Astrocyte (in vitro differentiated cells and primary cell): ENCODE data around the gene ATP1A1. TPM values are rescaled to one million over a fixed set of nuclear protein-coding genes. Genes with fewer than 3 reads are reported as not detected.

Experiments used
- DNase-seq: peaks from one replicate; pipeline ENCODE4 v3.0.0-alpha.2; 2010; ENCODE audit warnings: low read depth
- FAIRE-seq: peaks from 2 replicates; lab custom pipeline; 2011; peaks lifted over from hg19 to GRCh38; lab: Jason Lieb, UNC
- H2AFZ ChIP-seq: 2 replicates; pipeline ENCODE4 v1.6.0; 2012; ENCODE audit warnings: low read depth, low read length, inconsistent platforms
- H3K27ac ChIP-seq: 2 replicates; pipeline ENCODE4 v1.5.1; 2011; ENCODE audit warnings: low read depth, low read length, inconsistent platforms
- H3K27me3 ChIP-seq: 2 replicates; pipeline ENCODE4 v1.6.0; 2011; ENCODE audit warnings: low read length, inconsistent platforms; ENCODE audit not compliant: insufficient read depth
- H3K36me3 ChIP-seq: 2 replicates; pipeline ENCODE4 v1.5.1; 2011; ENCODE audit warnings: low read length, inconsistent platforms; ENCODE audit not compliant: insufficient read depth
- H3K4me1 ChIP-seq: 2 replicates; pipeline ENCODE4 v1.5.1; 2011; ENCODE audit warnings: low read length, inconsistent platforms; ENCODE audit not compliant: insufficient read depth
- H3K4me2 ChIP-seq: 2 replicates; pipeline ENCODE4 v1.6.0; 2012; ENCODE audit warnings: low read length, inconsistent platforms
- H3K4me3 ChIP-seq: 2 replicates; pipeline ENCODE4 v1.5.1; 2011; ENCODE audit warnings: low read depth, mild to moderate bottlenecking, low read length, inconsistent platforms; ENCODE audit not compliant: insufficient read depth
- H3K79me2 ChIP-seq: 2 replicates; pipeline ENCODE4 v1.6.0; 2012; ENCODE audit warnings: mild to moderate bottlenecking, low read length, inconsistent platforms; ENCODE audit not compliant: insufficient read depth
- H3K9ac ChIP-seq: 2 replicates; pipeline ENCODE4 v1.6.0; 2012; ENCODE audit warnings: mild to moderate bottlenecking, low read length, inconsistent platforms
- H3K9me3 ChIP-seq: 2 replicates; pipeline ENCODE4 v1.5.1; 2012; ENCODE audit warnings: low read depth, mild to moderate bottlenecking, low read length, inconsistent platforms; ENCODE audit not compliant: insufficient read depth
- H4K20me1 ChIP-seq: 2 replicates; pipeline ENCODE4 v1.6.0; 2012; ENCODE audit warnings: low read length, inconsistent platforms; ENCODE audit not compliant: insufficient read depth
- H3K27ac Mint-ChIP-seq: one replicate; pipeline ENCODE4 v1.8.0; 2021; ENCODE audit warnings: mild to moderate bottlenecking, mixed read lengths; ENCODE audit not compliant: unreplicated experiment
- H3K27me3 Mint-ChIP-seq: one replicate; pipeline ENCODE4 v1.8.0; 2021; ENCODE audit warnings: low read depth, mixed read lengths; ENCODE audit not compliant: unreplicated experiment
- H3K36me3 Mint-ChIP-seq: one replicate; pipeline ENCODE4 v1.8.0; 2021; ENCODE audit warnings: low read depth, mixed read lengths; ENCODE audit not compliant: unreplicated experiment
- H3K4me1 Mint-ChIP-seq: one replicate; pipeline ENCODE4 v1.8.0; 2021; ENCODE audit warnings: low read depth, mixed read lengths; ENCODE audit not compliant: unreplicated experiment
- H3K4me3 Mint-ChIP-seq: one replicate; pipeline ENCODE4 v1.8.0; 2021; ENCODE audit warnings: mild to moderate bottlenecking, moderate library complexity, mixed read lengths; ENCODE audit not compliant: unreplicated experiment
- H3K9me3 Mint-ChIP-seq: one replicate; pipeline ENCODE4 v1.8.0; 2021; ENCODE audit warnings: mild to moderate bottlenecking, mixed read lengths; ENCODE audit not compliant: unreplicated experiment
- CTCF ChIP-seq: IDR thresholded peaks from 2 replicates; pipeline ENCODE4 v1.5.1; 2011; ENCODE audit warnings: low read depth, mild to moderate bottlenecking, inconsistent platforms, low read length, moderate library complexity; ENCODE audit not compliant: insufficient read depth
- EZH2 ChIP-seq: IDR thresholded peaks from 2 replicates; pipeline ENCODE4 v1.6.1; 2012; ENCODE audit warnings: mild to moderate bottlenecking, low read length, inconsistent platforms; ENCODE audit not compliant: insufficient read depth
- total RNA-seq: library from RNA; stranded (reverse); gene quantifications from 2 replicates; pipeline ENCODE4 v1.2.1, GENCODE V29; 2021

ATP1A1 gene
- total RNA-seq, 1 donor from 2014 or later = 317 TPM

GRCh38 chr1:116417678-116418077 lies 44.6 kb downstream of the ATP1A1 start:
- Mint-ChIP-seq H3K4me3 (peak overlapping the region; percentile 86), H3K27ac (peak overlapping the region; percentile 82), H3K9me3 (no peaks in the 10 kb centered on the region), H3K27me3 (no peaks in the 10 kb centered on the region), H3K4me1 (peaks cover 24% of the 10 kb centered on the region), H3K36me3 (no peaks in the 10 kb centered on the region)
- no peaks in the 10 kb centered on the region for H3K36me3 ChIP-seq
- H3K4me3 ChIP-seq = peak overlapping the region; percentile 81
- H4K20me1 ChIP-seq = no peaks in the 10 kb centered on the region
- peak overlapping the region; percentile 92 for H3K4me2 ChIP-seq
- H3K9ac ChIP-seq = peak overlapping the region; percentile 89
- H3K9me3 ChIP-seq = no peaks in the 10 kb centered on the region
- no peaks in the 10 kb centered on the region for H3K79me2 ChIP-seq
- no peaks in the 10 kb centered on the region for H3K27me3 ChIP-seq
- peak overlapping the region; percentile 94 for H2AFZ ChIP-seq
- no peak for DNase-seq
- no peak overlapping the region for H3K27ac ChIP-seq
- peaks cover 4% of the 10 kb centered on the region for H3K4me1 ChIP-seq
- FAIRE-seq = no peak
- TF ChIP-seq EZH2 = no peak
- TF ChIP-seq CTCF = no peak

- H2AFZ ChIP-seq = peak overlapping the region; percentile 94
- peak overlapping the region; percentile 92 for H3K4me2 ChIP-seq
- Mint-ChIP-seq H3K27me3 (no peaks in the 10 kb centered on the region), H3K4me1 (peaks cover 24% of the 10 kb centered on the region), H3K4me3 (peak overlapping the region; percentile 86), H3K9me3 (no peaks in the 10 kb centered on the region), H3K27ac (peak overlapping the region; percentile 82), H3K36me3 (no peaks in the 10 kb centered on the region)
- H3K4me1 ChIP-seq = peaks cover 4% of the 10 kb centered on the region
- H3K27ac ChIP-seq = peak overlapping the region; percentile 39
- H3K36me3 ChIP-seq = no peaks in the 10 kb centered on the region
- no peaks in the 10 kb centered on the region for H4K20me1 ChIP-seq
- H3K9me3 ChIP-seq = no peaks in the 10 kb centered on the region
- H3K27me3 ChIP-seq = no peaks in the 10 kb centered on the region
- H3K4me3 ChIP-seq = peak overlapping the region; percentile 81
- no peaks in the 10 kb centered on the region for H3K79me2 ChIP-seq
- peak; percentile 73 for DNase-seq
- FAIRE-seq = no peak
- H3K9ac ChIP-seq = peak overlapping the region; percentile 89
- no peak for TF ChIP-seq CTCF
- no peak for TF ChIP-seq EZH2
These were observed 45.2 kb downstream of the ATP1A1 start for GRCh38 chr1:116418091-116418830.
